HS-27A (cell line): ENCODE data around the gene DTX3.

Experiments
- DNase-seq: peaks from one replicate; pipeline ENCODE4 v3.0.0-alpha.2; 2012; ENCODE audit warnings: low read depth, missing footprints

DTX3 gene

GRCh38 chr12:57620245-57620935, 15.8 kb downstream of the DTX3 start:
- DNase-seq, result no peak

- no peak for DNase-seq
Measured at GRCh38 chr12:57620936-57621496, 16.4 kb downstream of the DTX3 start.

- no peak for DNase-seq
Measured at GRCh38 chr12:57621497-57622292, 17.1 kb downstream of the DTX3 start.

DNA sequence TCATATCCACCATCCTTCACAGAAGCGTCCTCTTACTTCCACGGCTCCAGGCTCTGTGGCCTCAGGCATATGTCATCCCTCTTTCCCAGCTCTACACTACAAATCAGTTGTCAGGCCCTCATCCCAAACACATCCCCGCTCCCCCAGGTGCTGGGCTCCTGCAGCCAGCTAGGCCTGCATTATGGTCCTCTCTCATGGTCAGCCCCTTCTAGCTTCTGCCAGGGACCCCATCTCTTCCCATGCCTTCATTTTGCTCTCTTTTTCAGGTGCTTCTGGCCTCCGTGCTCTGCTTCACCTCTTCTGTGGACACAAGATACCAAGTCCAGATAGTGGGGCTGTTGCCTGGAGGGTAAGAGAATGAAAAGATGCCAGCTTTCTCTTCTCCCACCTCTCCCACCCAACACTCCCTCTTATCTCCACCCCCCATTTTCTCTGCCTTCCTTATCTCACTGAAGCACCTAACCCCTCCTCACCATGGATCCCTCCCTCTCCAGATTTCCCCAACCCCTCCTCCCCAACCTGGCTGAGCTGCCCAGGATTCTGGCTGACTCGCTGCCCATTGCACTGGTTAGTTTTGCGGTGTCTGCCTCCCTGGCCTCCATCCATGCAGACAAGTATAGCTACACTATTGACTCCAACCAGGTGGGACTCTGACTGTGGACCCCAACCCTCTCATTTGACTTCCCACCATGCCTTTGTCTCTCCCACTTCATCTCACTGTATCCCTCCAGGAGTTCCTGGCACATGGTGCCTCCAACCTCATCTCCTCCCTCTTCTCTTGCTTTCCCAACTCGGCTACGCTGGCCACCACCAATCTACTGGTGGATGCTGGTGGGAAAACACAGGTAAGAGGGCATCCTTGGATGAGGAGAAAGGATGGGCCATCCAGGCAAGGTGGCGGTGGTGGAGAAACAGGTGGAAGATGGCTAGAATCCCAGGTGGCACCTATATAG, 17.9 kb downstream of the DTX3 start:
- no peak for DNase-seq

DNA sequence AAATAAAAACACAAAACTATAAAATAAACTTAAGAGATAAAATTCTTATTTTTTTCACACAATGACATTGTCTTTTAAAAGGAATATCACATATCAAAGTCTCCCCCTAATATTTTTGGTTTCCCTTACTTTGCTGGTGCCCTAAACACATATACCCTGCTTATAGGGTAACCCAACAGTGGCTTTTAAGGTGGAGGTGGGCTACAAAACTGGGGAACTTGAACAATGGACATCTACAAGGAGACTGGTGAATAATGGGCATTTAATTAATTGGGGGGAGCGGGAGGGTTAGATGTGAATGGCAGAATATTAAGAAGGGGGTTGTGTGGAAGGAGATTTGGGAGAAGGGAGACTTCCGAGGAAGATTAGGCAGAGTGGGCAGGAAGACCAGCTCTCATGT, 18.8 kb downstream of the DTX3 start:
- no peak for DNase-seq

DNA sequence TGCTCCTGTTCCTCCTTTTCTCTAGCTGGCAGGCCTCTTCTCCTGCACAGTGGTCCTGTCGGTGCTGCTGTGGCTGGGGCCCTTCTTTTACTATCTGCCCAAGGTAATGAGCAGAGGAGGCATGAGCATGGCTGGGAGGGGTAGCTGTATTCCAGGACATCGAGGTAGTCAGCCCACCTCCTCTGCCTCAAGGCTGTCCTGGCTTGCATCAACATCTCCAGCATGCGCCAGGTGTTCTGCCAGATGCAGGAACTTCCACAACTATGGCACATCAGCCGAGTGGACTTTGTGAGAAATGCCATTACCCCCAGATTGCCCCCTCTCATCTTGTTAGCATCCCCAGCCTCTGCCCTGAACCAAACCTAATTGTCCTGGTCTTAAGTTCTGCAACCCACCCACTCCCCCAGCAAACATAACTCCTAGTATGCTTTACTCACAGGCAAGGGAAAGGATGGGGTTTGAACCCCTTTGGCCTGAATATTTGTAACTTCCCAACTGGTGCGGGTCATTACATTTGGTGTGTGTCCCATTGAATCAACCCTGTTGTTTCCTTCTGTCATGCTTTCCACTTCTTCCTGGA, 19.3 kb downstream of the DTX3 start:
- DNase-seq, result no peak

DNA sequence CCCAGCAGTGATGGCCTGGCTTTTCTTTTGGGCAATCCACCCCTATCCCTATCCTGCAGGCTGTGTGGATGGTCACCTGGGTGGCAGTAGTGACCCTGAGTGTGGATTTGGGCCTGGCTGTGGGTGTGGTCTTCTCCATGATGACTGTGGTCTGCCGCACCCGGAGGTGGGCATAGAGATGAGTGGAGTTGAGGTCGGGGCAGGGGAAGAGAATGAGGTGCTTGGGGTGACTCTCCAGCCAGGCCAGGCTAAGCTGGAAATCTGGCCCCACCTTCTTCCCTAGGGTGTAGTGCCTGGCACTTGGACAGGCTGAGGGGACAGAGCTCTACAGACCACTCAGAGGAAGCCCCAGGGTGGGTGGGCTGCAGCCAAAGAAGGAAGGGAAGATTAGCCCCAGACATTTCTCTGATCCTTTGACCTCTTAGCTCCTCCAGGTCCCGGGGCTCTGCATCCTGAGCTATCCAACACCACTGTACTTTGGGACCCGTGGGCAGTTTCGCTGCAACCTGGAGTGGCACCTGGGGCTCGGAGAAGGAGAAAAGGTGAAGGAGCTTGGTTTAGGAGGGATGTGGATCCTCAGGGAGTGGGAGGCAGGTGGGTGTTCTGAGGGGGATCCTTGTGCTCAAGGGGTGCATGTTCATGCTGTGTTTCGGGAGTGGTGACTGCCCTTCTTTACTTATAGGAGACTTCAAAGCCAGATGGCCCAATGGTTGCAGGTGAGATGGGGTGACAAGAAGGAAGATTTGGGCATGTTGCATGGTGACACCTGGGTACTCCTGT, 20.0 kb downstream of the DTX3 start:
- DNase-seq, result no peak

DNA sequence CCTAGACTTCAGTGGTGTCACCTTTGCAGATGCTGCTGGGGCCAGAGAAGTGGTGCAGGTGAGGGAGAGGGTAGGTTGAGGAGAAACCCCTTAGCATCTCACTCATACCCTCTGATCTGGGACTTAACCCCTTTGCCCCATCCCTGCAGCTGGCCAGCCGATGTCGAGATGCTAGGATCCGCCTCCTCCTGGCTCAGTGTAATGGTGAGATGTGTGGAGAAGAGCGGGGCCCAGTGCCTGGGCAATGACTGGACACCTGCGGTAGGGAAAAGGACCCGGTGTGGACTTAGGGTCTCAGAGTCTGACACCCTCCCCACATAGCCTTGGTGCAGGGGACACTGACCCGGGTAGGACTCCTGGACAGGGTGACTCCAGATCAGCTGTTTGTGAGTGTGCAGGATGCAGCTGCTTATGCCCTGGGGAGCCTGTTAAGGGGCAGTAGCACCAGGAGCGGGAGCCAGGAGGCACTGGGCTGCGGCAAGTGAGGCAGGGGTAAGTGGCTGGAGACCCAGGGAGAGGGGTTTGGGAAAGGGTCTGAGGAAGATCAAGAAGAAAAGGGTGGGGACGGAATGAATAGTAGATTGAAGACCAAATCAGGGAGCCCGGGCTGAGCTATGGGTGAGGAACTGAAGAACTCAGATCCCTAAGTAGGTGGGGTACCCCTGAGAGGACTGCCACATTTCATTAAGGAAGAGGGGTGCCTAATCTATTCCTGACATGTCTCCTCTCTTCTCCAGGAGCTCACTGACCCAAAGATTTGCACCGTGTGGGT, 20.8 kb downstream of the DTX3 start:
- DNase-seq, result no peak

GRCh38 chr12:57626111-57626920, 21.7 kb downstream of the DTX3 start:
- DNase-seq, result no peak

- no peak for DNase-seq
Measured at GRCh38 chr12:57626921-57627445, 22.4 kb downstream of the DTX3 start.

DNA sequence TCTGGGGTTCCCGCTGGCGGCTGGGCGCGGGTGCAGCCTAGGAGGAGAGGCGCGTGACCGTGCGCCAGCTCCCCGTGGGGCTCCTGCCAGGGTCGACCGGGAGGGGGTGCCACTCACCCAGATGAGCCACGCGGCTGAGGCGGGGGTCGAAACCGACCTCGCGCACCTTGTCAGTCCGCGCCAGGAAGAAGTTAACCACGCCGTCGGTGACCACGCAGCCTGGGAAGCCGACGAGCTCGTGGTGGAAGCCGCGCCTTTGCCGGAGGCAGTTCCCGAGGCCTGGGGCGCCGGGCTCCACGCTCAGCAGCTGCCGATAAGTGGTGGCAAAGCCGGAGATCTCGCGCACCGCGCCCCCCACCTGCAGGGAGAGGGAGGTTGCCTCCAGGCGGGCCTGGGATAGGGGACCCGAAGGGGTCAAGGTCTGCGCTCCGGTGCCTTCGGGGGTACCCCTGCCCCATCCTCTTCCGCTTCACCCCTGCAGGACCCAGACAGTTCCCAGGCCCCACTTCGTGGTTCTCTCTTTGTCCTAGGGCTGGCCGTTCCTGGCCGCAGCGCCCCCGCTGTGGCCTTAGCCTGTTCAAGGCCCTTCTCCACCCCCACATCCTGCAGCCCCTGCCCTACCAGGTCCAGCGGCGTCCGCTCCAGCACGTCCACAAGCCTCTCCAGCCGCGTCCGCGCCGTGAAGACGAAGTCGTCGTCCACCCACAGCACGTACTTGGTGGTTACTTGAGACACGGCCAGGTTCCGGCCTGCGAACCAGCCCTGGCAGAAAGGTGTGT, 23.1 kb downstream of the DTX3 start:
- DNase-seq, result no peak

DNA sequence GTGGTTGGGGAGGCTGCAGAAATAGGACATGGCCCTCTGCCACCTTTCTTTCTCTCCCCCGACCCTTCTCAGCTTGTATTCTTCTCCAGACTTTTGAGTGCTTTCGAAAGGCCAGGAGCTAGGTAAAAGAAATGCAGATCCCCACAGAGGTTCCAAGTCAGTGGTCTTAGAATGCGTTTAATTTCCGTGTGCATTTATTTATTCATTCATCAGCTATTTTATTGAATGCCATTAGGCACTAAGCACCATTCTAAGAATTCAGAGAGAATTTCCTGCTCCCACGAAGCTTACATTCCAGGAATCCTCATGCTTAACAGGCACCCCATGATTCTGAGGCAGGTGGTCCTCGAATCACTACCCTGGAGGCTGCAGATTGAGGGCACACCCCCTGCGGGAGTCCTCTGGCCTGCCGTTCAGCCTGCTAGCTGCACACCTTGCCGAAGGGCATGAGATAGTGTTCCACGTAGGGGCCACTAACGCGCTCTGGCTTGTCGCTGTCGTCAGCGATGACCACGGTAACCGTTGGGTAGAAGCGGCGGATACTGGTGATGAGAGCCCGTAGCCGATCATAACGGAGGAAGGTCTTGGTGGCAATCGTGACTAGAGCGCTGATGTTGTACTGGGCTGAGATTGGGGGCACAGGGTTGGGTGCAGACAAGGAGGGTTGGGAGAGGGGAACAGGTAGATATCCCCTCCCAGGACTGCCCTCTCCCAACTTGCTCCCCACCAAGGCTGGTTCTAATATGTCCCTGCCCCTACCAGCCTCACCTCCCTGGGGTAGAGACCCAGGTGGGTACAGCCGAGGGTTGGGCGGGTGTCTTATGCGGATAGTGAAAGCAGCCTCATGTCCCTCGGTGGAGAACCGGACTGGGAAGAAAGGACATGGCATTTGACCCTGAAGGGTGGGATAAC, 23.9 kb downstream of the DTX3 start:
- no peak for DNase-seq

- DNase-seq, result no peak
Measured at GRCh38 chr12:57629897-57630471, 25.4 kb downstream of the DTX3 start.

GRCh38 chr12:57630891-57631433, 26.3 kb downstream of the DTX3 start:
- DNase-seq, result no peak

GRCh38 chr12:57631566-57632072, 27.0 kb downstream of the DTX3 start:
- DNase-seq, result no peak
